Erythroblast (primary cell): ENCODE data around the gene CRTC2.

Experiments used
- GATA1 ChIP-seq: IDR thresholded peaks from 2 replicates; pipeline ENCODE4 v1.6.1; 2011; ENCODE audit warnings: low read depth, mild to moderate bottlenecking, control low read depth, low read length, moderate library complexity
- POLR2A ChIP-seq: IDR thresholded peaks from 2 replicates; pipeline ENCODE4 v1.6.1; 2011; ENCODE audit warnings: mild to moderate bottlenecking, low read length

GRCh38 chr1:153985341-153985912 lies 27.0 kb upstream of the CRTC2 start:
- no peak for TF ChIP-seq POLR2A
- no peak for TF ChIP-seq GATA1
